ENCODE measurements around the gene PAM16. TPM values are rescaled to one million over a fixed set of nuclear protein-coding genes. Genes with fewer than 3 reads are reported as not detected.

The PAM16 gene
- total RNA-seq, 1 experiment from 2014 or later, result 25.8 TPM

DNA sequence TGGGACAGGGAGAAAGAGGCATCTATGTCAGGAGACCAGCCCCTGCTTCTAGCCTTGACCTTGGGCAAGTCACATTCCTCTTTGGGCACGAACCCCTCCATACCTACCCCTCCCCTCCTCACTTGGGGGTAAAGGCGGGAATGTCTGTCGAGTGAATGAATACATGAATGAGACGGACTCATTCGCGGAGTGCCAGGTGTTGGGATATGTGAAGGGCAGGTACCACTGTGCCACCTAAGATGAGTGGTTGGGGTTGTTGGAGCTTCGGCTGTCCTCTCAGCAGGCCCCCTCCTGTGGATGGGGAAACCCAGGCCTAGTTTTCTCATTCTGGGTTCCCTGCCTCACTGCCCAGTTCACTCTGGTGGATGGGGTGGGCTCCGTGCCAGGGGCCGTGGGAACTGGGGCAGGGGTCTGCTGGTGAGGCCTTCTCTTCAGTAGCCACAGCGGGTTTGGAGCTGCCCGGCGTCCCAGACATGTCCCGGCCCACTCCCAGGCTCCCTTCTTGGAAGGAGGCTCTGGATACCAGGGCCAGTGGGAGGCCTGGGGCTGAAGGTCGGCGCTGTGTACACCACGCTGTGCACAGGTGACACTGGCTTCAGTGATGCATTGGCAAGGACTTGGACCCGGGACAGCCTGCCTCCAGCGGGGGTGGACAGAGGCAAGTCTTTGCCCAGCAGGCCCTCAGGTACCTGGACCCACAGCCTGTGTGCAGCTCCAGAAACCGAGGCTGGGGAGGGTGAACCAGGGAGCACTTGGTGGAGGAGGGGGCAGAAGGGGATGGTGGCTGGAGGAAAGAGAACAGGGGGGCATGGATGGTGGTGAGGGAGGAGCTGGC is 29.6 kb downstream of the PAM16 start:
- no peak for DNase-seq (ENCODE audit: low read depth)

DNA sequence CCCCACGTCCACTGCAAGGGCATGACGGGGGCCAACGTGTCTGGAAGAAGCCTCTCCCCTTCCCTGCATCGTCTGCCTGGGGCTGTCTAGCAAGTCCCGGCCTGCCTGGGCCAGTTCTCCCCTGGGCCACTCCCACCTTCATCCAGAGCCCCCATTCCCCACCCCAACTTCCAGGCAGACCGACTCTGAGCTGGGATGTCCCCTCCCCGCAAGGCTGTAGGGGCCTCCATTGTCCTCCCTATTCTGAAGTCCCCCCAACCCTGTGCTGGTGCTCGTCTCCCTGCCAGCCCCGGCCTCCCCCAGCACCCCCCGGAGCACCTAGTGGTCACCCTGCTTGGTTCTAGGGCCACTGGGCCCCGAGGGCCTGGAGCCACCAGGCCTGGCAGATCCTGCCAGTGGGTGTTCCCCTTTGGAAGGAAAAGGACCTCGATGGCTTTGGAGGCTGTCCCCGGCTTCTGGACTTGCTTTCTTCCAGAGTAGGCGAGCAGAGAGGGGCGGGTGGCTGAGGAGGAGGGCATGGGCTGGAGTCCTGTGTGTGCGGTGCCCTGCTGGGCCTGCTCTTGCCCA is 30.5 kb downstream of the PAM16 start:
- DNase-seq (ENCODE audit: low read depth), result no peak

DNA sequence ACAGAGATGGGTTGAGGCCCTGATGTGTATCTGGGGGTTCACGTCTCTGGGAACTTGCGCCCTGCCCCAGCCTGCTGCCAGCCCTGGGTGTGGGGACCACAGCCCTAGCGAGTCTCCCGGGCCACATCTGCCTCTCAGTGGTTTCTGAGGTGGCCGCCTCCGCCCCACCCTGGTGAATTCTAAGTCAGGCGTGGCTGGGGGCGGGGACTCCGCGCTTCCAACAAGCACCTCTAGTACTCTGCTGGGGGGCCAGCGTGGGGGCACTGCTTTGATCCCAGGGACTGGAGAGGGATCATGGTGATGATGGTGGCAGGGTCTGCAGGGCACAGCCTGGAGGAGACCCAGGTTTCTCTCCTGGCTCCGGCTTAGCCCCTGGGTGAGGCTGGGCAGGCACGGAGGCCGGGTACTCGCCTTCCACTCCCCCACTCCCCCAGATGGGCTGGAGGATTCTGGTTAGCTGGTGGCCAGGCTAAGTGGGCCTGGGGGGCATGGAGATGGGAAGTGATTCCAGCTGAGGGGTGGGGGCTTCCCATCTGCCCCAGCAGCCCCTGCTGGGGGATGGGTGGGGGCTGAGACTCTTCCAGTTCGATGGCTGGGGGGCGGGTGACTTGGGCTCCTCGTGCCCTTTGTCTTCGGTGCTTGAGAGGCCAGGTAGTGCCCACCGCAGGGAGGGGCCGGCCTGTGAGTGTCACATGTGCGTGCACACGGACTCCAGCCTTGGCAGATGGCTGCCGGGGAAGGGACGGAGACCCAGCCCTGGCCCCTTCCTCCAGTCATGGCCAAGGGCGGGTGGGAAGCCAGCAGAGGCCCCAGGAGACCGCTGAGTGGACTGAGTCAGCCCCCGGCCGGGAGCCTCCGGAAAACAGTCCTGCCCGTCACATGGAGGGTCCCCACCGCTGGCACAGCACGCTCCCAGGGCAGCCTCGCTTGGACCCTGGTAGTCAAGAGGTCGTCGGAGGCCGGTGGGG is 31.4 kb downstream of the PAM16 start:
- DNase-seq (ENCODE audit: low read depth), result no peak

DNA sequence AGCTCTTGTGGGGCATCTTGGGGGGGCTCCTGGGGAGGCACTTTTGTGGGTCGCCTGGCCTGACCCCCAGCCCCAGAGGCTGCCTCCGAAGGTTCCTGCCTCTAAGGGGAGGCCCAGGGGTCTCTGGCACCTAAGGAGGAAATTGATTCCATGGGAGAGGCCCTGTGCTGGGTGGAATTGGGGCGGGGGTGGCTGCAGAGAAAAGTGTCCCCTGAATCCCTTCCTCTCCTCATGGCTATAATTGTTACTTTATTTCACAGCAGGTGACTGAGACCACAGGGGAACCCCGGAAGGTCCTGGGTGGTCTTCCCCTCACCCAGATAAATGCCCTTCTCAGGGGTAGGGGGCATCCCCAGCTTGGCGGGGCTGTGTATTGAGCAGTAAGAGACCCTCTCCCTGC is 32.2 kb downstream of the PAM16 start:
- no peak for DNase-seq (ENCODE audit: low read depth)

DNA sequence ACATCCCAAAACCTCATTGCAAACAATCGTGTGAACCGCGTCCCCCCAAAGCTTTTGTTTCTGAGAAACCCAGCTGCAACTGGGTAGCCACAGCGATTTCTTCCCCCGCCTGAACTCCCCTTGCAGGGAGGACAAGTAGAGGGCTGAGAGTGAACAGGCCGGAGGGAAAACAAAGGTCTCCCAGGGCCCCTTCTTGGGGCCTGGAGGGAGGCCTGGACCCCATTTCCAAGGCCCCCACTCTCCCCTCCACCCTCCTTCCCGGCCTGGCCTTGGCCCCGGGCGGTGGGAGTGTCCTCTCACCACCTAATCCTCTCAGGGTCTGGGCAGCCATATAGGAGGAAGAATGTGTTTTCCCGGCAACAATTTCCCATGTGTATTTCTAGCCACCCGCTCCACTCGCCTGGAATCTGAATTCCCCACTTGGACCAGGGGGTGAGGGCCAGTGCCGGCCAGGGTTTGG is 32.6 kb downstream of the PAM16 start:
- DNase-seq (ENCODE audit: low read depth), result no peak

GRCh38 chr16:4317532-4318450 is 33.3 kb downstream of the PAM16 start:
- no peak for DNase-seq (ENCODE audit: low read depth)

GRCh38 chr16:4316864-4317531 is 34.1 kb downstream of the PAM16 start:
- peak; percentile 66 for DNase-seq (ENCODE audit: low read depth)

GRCh38 chr16:4316108-4316863 is 34.8 kb downstream of the PAM16 start:
- no peak for DNase-seq (ENCODE audit: low read depth)

GRCh38 chr16:4315186-4316107 is 35.7 kb downstream of the PAM16 start, which contains the start of gene GLIS2:
TSS of gene GLIS2 (plus strand) at chr16:4316067. CDS start at chr16:4332281, 16,214 bp downstream.
- peak; percentile 70 for DNase-seq (ENCODE audit: low read depth)

- DNase-seq (ENCODE audit: low read depth), result peak; percentile 45
Measured at GRCh38 chr16:4314532-4315185, 36.5 kb downstream of the PAM16 start.

- DNase-seq (ENCODE audit: low read depth), result no peak
Measured at GRCh38 chr16:4313563-4314531, 37.3 kb downstream of the PAM16 start.

DNA sequence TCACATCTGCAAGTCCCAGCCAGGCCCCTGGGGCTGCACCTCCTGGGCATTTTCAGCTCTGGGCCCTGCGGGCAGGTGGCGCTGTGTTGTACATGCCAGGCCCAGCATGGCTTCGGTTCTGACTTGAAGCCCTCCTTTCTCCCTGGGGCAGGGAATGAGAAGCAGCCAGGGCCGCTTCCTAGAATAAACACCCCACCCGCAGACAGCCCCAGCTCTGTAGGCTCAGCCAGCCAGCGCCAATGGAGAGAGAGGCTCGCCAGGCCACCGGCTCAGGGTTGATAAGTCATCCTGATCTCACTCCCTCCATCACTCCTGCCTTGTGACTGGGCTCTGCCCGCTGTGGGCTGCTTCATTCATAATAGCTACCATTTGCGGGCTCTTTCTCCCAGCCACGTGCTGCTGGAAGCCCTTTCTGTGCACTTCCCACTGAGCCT is 41.3 kb downstream of the PAM16 start:
- peak; percentile 70 for DNase-seq (ENCODE audit: low read depth)

GRCh38 chr16:4309102-4309832 is 41.9 kb downstream of the PAM16 start:
- DNase-seq (ENCODE audit: low read depth), result no peak

DNA sequence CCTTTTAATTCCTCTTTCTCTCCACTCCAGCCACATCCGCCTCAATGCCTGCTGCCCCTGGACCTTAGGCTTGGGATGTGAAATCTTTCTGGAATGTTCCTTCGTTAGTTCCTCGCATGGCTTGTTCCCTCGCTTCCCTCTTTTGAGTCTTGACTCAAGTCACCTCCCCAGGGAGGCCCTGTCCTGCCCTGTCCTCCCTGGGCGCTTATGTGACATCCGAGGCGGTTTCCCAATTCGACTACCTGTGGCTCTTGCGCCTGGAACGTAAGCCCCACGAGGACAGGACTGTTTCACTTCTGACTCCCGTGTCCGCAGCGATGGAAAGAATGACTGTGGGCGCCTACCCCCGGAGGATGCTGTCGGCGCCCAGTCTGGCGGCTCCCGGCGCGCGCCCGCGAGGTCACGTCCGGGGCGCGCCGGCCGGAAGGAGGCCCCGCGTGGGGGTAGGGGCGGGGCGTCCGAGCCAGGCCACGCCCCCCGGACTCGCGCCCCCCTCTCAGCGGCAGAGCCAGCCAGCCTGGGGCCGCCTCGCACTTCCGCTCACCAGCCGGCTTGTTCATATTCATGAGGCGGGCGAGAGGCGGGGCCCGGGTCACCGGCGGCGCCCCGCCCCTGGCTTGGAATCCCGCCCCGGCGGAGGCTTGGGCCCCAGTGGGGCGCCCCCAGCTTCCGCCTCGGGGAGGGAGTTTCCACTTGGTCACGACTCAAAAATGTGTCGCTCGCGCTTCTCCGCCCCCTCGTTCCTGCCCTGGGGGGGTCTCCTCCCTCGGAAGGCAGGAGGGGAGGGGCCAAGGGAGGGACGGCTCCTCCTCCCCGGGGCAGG is 43.7 kb downstream of the PAM16 start:
- peak; percentile 89 for DNase-seq (ENCODE audit: low read depth)
